Dedifferentiated amniotic fluid mesenchymal stem cell (primary cell): Measurements from ENCODE around the gene LMBR1.
"Not testable (repeated sequence)": the region's sequence is repeated elsewhere in the genome, so short reads cannot be mapped to it uniquely, and the experiment has no call there.

Experiments used
- DNase-seq: peaks from one replicate; pipeline ENCODE4 v3.0.0-alpha.2; 2016; ENCODE audit errors: extremely low spot score

The LMBR1 gene

DNA sequence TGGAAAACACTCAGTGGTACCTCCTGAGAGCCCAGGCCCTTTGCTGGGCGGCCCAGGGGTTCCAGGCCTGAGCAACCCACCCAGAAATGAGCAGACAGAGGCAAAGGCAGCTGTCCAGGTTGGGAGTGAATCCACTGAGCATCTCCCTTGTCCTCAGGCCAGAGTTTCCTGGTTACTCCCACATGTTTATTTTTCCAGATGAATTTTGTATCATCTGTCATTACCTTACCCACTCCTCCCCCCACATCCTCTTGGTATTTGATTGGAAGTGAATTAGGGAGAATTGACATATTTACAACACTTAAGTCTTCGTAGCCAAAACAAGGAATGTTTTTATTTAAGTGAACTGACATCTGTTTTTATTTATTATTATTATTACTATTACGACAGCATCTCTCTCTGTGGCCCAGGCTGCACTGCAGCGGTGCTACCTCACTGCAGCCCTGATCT is 13.2 kb upstream of the LMBR1 start:
- DNase-seq = no peak

DNA sequence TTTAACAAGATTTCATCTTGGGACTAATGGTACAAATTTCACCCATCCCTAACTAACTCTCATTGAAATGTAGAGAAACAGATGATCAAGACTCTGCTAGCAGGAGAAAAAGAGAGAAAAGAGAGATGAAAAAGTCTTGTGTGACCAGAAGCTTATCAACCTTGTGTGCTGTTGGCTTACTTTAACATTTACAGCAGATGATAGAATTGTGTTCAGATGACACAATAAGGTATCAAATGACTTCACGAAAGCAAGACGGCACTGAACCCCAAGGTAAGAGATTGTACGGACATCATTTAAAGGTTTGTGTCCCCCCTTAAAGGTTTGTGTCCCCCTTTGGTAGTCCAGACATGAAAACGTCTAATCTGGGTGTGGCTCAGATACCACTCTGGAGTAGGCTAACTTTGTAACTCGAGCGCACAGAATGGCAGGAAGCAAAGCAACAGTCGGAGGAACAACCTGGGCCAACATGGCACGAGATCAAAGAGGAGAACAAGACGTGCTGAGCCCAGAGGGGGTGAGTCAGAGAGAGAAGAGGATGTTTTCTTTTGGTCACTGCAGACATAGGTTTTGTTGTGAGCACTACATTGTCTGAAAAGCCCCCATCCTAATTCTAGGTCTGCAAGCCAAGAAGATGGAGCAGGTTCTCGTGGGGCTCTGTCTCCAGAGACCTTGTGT is 10.4 kb upstream of the LMBR1 start:
- no peak for DNase-seq

DNA sequence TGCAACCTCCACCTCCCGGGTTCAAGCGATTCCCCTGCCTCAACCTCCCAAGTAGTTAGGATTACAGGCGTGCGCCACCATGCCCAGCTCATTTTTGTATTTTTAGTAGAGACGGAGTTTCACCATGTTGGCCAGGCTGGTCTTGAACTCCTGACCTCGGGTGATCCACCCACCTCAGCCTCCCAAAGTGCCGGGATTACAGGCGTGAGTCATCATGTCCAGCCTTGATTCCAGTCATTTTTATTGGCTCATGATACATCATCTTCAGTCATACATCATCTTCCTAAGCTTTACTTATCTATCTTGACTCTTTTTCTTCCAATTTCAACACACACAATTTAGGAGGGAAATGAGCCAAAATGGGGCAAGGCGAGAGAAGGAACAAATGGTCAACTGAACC is 7.1 kb upstream of the LMBR1 start:
- DNase-seq = not testable (repeated sequence)

DNA sequence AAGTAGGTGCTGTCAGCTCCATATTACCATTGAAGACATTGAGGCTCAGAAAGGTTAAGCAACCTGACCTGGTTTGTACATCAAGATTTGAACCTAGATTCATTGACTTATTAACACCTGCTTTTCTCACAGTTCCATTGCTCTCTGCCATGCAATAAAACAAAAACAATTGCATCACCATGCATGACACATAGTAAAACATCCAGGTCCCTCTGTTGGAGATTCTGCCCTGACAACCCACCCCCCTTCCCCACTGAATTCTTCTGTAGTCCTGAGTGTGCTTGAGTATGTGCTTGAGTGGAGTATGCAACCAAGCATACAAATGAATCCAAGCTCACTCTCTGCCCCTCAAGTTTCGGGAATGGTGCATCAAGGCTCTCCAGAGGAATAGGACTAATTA is 6.0 kb upstream of the LMBR1 start:
- no peak for DNase-seq

DNA sequence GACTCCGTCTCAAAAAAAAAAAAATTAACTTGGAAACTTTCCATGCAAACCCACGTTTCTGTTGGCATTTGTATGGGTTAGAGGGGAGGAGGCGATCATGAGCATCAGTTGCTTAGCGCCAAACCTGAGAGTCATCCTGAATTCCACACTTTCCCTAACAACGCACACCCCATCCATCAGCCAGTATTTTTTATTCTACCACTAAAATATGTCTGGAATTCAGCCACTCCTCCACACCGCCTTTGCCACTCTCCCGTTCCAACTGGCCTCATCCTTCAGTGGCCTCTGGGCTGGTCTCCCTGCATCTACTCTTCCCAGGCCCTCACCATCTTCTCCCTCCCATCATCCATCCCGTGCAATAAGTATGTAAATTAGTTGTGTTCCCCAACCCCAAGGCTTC is 4.7 kb upstream of the LMBR1 start:
- no peak for DNase-seq

DNA sequence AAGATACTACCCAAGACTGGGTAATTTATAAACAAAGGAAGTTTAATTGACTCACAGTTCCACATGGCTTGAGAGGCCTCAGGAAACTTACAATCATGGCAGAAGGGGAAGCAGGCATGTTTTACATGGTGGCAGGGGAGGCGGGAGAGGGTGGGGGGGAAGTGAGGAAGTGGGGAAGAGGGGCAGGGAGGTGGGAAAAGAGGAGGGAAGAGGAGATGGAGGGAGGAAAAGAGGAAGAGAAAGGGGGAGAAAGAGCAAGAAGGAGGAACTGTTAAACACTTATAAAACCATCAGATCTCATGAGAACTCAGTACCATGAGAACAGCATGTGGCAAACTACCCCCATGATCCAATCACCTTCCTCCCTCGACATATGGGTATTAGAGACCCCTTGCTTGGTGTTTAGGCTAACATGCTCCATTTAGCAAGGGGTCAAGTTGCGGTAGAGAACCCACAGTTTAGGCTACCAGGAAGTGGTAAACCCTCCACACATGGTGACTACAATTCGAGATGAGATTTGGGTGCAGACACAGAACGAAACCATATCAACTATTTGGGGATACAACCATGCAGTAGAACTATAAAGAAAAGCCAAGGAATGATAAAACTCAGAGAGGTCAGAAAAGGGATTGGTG is 3.5 kb upstream of the LMBR1 start:
- DNase-seq = no peak

DNA sequence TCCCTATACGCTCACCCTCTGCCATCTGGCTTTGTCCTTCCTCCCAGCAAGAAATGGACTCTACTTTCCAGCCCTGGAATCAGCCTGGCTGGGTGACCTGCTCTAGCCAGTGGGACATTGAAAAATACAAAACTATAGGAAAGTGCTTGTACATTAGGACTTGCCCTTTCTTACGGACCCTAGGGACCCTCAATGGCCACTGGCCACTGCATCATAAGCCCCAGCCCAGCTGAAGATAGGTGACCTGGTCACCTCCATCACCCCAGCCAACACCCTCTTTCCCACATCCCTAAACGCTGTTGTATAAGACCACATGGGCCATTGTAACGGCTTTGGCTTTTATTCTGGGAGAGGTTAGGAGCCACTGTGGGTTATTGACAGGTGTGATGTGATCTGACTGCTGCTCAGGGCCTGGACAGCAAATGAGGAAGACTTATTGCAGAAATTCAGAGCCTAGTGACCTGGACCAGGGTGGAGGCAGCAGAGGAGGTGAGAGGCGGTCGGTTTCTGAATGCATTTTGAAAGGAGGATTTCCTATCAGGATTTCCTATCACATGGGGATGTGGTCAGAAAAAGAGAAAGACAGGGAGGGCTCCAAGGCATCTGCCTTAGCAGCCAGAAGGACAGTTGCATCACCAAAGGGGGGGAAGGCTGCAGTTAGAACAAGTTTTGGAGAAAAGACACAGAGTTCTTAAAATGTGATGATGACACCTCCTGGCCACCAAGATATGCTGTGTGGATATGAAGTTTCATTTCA is 2.2 kb upstream of the LMBR1 start:
- no peak for DNase-seq

DNA sequence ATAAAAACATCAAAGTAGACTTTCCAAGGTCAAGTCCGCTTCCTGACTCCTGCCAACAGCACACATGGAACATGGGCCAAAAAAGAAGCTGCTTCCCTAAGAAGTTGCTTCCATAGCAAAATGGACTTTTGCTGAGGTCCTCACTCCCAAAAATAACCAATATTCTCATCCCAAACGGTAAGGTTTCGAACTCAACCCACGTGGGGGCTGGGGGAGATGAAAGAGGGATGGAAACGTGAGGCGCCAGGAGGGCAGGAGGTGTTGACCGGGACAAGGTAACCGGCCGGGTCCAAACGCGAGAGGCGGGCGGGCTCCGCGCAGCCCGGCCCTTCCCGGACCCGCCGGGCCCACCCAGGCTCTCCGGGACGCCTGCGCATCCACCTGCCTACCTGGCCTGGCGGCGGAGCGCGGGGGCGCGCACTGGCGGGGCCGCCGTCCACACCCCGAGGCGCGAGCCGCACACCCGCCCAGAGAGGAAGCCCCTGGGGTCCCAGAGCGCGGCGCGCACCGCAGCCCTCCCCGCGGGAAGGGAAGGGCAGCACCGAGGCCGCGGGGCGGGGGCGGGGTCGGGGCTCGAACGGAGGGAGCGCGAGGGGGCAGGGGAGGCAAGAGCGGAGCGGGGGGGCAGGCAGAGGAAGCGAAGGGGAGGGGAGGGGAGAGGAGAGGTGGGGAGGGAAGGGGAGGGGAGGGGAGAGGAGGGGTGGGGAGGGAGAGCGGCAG is 742 bp downstream of the LMBR1 start:
- DNase-seq = no peak

DNA sequence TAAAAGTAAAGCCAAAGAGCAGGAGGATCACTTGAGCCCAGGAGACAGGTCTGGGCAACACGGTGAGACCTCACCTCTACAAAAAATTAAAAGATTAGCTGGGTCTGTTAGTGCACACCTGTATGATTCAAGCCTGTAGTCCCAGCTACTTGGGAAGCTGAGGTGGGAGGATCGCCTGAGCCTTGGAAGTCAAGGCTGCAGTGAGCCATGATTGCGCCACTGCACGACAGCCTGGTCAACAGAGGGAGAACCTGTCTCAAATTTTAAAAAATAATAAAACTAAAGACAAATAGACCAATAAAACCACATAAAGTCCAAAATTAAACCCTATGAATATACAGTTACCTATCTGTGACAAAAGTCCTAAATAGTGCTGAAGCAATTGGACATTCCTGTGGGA is 3.2 kb downstream of the LMBR1 start:
- DNase-seq = no peak

DNA sequence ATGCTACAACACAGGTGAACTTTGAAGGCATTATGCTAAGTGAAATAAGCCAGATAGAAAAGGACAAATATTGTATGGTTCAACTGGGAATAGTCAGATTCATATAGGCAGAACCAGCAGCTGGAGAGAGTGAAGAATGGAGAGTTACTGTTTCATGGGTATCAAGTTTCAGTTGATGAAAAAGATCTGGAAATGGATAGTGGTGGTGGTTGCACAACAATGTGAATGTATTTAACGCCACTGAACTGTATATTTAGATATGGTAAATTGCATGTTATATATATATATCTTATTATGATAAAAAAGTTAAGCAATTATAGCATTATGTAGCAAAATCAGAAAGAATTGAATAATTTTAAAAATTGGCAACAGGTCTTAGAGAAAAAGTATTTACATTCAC is 3.9 kb downstream of the LMBR1 start:
- DNase-seq = peak; percentile 43

DNA sequence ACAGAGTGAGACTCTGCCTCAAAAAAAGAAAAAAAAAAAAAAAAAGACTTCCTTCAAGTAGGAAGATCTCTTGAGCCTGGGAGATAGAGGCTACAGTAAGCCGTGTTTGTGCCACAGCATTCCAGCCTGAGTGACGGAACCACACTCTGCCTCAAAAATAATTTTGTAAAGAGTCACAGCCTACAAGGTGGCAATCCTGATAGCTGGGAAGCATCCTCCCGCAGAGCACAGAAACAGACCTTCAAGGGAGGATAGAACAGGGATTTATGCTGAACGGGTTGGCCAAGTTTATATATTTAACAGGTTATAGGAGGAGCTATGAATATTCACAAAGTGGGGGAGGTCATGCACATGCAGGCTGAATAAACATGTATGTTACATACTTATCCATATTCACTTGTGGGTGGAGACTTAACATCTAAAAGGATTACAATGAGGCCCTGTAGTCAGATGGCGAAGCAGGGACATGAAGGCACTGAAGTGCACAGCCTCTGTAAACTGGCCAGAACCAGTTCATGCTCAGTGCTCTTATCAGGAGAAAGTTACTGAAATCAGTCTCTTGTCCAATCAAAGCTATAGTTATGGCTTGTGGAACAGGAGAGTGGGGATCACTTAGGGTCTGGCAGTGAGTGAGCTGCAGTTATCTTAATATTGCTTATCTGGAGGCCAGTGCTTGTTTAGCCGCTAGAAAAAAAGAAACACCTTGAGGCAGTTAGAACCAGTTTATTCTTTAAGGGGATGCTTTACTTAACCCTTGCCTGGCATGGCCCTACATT is 6.8 kb downstream of the LMBR1 start:
- DNase-seq = no peak

DNA sequence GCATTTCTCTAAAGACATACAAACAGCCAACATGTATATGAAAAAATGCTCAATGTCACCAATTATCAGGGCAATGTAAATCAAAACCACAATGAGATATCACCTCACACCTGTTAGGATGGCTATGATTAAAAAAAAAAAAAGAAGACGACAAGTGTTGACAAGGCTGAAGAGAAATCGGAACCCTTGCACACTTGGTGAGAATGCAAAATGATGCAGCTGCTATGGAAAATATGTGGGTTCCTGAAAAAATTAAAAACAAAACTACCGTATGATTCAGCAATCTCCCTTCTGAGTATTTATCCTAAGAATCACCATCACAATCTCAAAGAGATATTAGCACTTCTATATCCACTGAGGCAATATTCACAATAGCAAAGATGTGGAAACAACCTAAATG is 11.3 kb downstream of the LMBR1 start:
- DNase-seq = no peak

DNA sequence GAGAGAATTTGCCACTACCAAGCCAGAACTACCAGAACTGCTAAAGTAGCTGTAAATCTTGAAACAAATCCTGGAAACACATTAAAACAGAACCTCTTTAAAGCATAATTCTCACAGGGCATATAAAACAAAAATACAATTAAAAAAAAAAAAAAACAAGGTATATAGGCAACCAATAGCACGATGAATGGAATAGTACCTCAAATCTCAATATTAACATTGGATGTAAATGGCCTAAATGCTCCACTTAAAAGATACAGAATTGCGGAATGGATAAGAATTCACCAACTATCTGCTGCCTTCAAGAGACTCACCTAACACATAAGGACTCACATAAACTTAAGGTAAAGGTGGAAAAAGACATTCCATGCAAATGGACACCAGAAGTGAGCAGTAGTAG is 17.2 kb downstream of the LMBR1 start:
- no peak for DNase-seq

DNA sequence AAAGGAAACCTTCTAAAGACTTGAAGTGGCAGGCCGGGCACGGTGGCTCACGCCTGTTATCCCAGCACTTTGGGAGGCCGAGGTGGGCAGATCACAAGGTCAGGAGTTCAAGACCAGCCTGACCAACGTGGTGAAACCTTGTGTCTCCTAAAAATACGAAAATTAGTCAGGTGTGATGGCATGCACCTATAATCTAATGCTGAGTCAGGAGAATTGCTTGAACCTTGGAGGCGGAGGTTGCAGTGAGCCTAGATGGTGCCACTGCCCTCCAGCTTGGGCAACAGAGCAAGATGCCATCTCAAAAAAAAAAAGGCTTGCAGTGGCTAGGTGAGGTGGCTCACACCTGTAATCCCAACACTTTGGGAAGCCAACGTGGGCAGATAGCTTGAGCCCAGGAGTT is 24.6 kb downstream of the LMBR1 start:
- DNase-seq = not testable (repeated sequence)

DNA sequence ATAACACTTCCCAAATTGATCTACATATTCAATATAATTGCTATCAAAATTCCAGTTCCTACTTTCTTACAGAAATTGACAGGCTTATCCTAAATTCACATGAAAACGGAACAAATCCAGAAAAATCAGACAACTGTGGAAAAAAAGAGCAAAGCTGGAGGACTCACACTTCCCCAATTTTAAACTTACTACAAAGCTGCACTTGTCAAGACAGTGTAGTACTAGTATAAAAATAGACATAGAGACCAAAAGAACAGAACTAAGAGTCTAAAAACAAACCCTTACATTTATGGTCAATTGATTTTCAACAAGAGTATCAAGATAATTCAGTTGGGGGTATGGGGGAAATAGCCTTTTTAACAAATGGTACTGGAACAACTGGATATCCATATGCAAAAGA is 27.5 kb downstream of the LMBR1 start:
- no peak for DNase-seq

DNA sequence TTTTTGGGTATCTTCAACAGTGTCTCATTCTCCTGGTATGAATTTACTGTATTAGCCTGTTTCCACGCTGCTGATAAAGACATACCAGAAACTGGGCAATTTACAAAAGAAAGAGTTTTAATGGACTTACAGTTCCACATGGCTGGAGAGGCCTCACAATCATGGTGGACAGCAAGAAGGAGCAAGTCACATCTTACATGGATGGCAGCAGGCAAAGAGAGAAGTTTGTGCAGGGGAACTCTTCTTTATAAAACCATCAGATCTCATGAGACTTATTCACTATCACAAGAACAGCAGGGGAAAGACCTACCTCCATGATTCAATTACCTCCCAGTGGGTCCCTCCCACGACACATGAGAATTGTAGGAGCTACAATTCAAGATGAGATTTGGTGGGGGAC is 31.0 kb downstream of the LMBR1 start:
- not testable (repeated sequence) for DNase-seq

DNA sequence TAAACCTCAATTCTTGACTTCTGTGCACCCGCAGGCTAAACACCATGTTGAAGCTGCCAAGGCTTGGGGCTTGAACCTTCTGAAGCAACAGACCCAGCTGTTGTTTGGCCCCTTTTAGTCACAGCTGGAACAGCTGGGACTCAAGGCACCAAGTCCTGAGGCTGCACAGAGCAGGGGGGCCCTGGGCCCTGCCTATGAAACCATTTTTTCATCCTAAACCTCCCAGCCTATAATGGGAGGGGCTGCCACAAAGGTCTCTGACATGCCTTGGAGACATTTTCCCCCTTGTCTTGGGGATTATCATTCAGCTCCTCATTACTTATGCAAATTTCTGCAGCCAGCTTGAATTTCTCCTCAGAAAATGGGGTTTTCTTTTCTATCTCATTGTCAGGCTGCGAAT is 31.8 kb downstream of the LMBR1 start:
- no peak for DNase-seq

DNA sequence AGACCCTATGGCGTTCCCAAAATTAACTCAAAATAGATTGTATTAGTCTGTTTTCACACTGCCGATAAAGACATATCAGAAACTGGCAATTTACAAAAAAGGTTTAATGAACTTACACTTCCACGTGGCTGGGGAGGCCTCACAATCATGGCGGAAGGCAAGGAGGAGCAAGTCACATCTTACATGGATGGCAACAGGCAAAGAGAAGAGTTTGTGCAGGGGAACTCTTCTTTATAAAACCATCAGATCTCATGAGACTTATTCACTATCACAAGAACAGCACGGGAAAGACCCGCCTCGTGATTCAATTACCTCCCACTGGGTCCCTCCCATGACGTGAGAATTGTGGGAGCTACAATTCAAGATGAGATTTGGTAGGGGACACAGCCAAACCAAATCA is 32.9 kb downstream of the LMBR1 start:
- not testable (repeated sequence) for DNase-seq

DNA sequence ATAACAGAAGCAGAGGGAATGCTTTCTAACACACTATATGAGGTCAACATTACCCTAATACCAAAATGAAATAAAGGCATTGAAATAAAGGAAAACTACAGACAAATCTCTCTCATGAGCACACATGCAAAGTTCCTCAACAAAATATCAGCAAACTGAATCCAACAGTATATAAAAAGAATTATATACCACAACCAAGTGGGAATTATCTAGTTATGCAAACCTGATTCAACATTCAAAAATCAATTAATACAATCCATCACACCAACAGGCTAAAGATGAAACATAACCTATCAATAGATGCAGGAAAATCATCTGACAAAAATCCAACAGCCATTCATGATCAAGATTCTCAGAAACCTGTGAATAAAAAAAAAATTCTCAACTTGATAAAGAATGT is 34.5 kb downstream of the LMBR1 start:
- no peak for DNase-seq

DNA sequence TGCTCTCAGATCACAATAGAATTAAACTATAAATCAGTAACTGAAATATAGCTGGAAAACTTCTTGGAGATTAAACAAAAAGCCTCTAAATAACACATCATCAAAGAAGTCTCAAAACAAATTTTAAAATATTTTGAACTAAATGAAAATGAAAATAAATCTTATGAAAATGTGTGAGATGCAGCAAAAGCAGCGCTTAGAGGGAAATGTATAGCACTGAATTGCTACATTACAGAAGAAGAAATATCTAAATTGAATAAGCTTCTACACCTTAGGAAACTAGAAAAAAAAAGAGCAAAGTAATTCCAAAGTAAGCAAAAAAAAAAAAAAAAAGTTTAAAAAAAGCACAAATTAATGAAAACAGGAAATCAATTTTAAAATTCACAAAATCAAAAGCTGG is 35.2 kb downstream of the LMBR1 start:
- DNase-seq = no peak

DNA sequence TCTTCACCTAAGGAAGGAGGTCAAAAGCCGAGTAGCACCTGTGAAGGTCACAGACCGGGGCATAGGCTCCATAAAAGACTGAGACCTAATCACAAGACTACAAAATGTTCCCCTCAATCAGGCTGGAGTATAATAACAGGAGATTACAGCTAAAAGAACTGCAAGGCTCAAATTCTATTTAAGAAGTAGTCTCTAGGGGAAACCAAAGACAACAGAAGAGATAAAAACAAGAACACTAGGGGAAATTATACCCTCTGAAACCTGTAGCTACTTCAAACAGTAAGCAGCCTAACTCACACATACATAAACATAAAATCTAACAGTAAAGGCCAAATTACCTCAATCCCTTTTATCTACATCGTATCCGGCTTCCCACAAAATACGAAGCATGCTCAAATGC is 38.3 kb downstream of the LMBR1 start:
- DNase-seq = no peak

DNA sequence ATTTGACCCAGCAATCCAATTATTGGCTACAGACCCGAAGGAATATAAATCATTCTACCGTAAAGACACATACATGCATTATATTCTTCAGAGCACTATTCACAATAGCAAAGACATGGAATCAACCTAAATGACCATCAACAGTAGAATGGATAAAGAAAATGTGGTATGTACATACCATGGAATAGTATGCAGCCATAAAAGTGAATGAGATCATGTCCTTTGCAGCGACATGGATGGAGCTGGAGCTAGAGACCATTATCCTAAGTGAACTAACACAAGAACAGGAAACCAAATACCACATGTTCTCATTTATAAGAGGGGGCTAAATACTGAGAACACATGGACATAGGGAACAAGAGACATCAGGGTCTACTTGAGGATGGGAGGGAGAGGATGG is 44.0 kb downstream of the LMBR1 start:
- no peak for DNase-seq
